ENCODE measurements around the gene WDR33.
"Not testable (repeated sequence)": the region's sequence is repeated elsewhere in the genome, so short reads cannot be mapped to it uniquely, and the experiment has no call there.

Gene WDR33

GRCh38 chr2:127762441-127762840 is 48.5 kb downstream of the WDR33 start:
- Mint-ChIP-seq H3K9me3 (no peaks in the 10 kb centered on the region), H3K4me3 (no peak overlapping the region), H3K27me3 (no peaks in the 10 kb centered on the region), H3K36me3 (peaks cover 60% of the 10 kb centered on the region), H3K4me1 (no peaks in the 10 kb centered on the region), H3K27ac (peak overlapping the region; percentile 48)
- no peak for ATAC-seq

DNA sequence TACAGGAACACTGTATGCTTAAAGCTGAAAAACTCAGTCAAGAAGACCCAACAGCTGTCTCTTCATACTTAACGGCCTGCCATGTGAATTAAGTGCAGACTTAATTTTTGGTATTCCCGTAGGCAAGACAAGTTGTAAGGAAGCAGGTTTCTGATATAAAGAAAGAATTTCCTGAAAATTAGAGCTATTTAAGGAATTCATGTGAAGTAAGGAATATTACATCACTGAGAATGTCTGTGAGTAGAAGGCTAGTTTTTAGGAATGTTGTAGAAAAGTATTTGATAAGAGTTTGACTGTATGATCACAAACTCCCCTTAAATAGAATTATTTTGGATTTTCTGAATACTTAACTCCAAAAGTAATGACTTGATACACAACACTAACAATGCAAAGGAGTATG is 51.0 kb downstream of the WDR33 start:
- H3K4me3 Mint-ChIP-seq: no peak overlapping the region
- H3K9me3 Mint-ChIP-seq: no peaks in the 10 kb centered on the region
- no peaks in the 10 kb centered on the region for H3K4me1 Mint-ChIP-seq
- no peak for ATAC-seq
- H3K27ac Mint-ChIP-seq: no peak overlapping the region
- H3K36me3 Mint-ChIP-seq: peaks cover 53% of the 10 kb centered on the region
- no peaks in the 10 kb centered on the region for H3K27me3 Mint-ChIP-seq

DNA sequence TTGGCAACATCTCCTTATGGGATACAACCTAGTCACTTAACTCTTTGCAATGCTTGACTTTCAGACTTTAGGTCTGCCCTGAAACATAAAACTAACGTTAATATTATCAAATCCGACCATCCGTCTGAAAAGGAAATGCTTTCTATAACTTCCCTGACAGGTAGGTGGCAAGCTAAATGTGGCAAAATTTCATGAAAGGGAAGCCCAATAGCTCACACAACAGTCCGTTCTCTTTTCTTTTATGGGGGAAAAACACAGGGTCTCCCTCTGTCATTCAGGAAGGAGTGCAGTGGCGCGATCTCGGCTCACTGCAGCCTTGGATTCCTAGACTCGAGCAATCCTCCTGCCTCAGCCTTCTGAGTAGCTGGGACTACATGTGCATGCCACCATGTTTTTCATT is 56.8 kb downstream of the WDR33 start:
- Mint-ChIP-seq H3K27ac (no peak overlapping the region), H3K4me1 (peaks cover 9% of the 10 kb centered on the region), H3K36me3 (peaks cover 27% of the 10 kb centered on the region), H3K9me3 (no peaks in the 10 kb centered on the region), H3K4me3 (no peak overlapping the region), H3K27me3 (no peaks in the 10 kb centered on the region)
- no peak for ATAC-seq

DNA sequence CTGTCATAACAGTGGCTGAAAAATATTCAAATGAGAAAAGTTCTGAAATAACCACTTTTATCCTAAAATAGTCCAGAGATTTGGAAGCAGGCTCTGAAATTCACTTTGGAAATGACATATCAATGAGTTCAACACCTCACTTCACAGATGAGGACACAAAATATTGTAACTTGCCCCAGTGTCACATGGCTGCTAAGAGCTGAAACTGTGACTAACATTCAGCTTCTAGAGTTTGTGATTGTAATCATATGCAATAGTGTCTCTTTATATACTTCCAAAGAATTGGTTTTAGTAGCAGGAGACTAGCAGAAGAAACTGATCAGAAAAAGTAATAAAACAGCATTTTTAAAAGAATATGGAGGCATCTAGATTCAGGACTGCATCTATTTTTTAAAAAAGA is 57.6 kb downstream of the WDR33 start:
- peaks cover 21% of the 10 kb centered on the region for H3K36me3 Mint-ChIP-seq
- H3K27ac Mint-ChIP-seq: no peak overlapping the region
- H3K4me1 Mint-ChIP-seq: peaks cover 11% of the 10 kb centered on the region
- H3K9me3 Mint-ChIP-seq: no peaks in the 10 kb centered on the region
- H3K4me3 Mint-ChIP-seq: no peak overlapping the region
- no peak for ATAC-seq
- H3K27me3 Mint-ChIP-seq: no peaks in the 10 kb centered on the region

DNA sequence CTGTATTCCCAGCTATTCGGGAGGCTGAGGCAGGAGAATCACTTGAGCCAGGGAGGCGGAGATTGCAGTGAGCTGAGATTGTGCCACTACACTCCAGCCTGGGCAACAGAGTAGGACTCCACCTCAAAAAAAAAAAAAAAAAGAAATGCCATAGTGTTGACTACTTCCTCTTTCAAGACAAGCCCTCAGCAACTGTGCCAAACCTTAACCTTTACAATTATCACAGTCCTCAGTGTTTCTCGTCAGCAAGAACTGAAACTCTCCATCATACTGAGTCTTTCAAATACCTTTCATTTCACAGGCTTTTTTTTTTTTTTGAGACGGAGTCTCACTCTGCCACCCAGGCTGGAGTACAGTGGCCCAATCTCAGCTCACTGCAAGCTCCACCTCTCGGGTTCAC is 61.4 kb downstream of the WDR33 start:
- Mint-ChIP-seq H3K36me3 (peaks cover 21% of the 10 kb centered on the region), H3K27ac (peak overlapping the region; percentile 81), H3K4me3 (peak overlapping the region; percentile 11), H3K4me1 (peaks cover 11% of the 10 kb centered on the region)
- ATAC-seq: peak; percentile 100
- H3K9me3 Mint-ChIP-seq, H3K27me3 Mint-ChIP-seq: not testable (repeated sequence)

DNA sequence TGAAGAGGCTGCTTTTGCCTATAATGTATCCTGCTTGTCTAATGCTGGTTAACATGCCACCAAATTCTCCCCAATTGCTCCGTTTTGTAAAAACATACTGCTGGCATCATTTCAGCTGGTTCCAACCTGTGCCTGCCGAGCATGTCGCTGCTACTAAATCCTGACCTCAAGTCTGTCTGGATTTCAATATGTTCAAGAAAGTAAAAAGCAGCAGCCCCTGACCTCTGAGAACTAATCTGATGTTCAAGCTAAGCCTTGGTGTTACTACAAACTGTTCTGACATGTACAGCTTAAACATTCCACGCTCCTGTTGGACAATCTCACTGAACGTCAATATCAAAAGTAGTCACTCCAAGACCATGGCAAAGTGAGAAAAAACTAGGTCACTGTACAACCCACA is 63.4 kb downstream of the WDR33 start:
- no peak for ATAC-seq
- Mint-ChIP-seq H3K36me3 (peaks cover 24% of the 10 kb centered on the region), H3K27ac (peak overlapping the region; percentile 35)

GRCh38 chr2:127743477-127744026 is 67.4 kb downstream of the WDR33 start:
- Mint-ChIP-seq H3K4me1 (peaks cover 11% of the 10 kb centered on the region), H3K4me3 (no peak overlapping the region), H3K27me3 (no peaks in the 10 kb centered on the region), H3K27ac (no peak overlapping the region), H3K9me3 (no peaks in the 10 kb centered on the region), H3K36me3 (peaks cover 41% of the 10 kb centered on the region)
- ATAC-seq: no peak

More for the DNA sequence above, 63.4 kb downstream of the WDR33 start:
- Mint-ChIP-seq H3K4me3 (no peak overlapping the region), H3K9me3 (no peaks in the 10 kb centered on the region), H3K4me1 (peaks cover 11% of the 10 kb centered on the region), H3K27me3 (no peaks in the 10 kb centered on the region)

DNA sequence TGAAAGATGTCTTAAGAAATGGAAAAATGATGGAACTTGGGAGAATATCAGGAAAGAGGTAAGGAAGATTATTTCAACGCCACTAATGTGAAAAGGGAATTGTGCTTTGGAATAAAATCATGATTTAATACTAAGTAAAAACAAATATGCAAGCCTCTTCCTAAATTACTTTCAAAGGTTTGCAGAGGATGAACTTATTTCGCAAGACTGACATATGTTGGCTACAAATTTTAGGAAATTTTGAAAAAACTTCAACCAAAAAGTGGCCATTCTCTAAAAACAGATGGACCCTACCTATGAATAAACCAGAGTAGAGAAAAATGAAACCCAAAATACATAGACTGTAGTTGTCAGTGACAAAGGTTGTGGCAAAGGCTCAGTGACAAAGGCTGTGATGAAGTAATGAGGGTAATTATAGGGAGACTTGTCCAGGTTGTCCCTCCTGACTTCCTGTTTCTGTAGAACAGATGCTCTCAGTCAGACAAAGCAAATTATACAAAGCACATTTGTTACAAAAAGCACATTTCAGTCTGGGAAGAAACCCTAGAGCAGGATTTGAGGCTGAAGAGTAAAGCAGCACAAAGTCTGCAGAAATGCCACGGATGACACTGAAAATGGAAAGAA is 70.2 kb downstream of the WDR33 start:
- Mint-ChIP-seq H3K9me3 (no peaks in the 10 kb centered on the region), H3K4me1 (peaks cover 11% of the 10 kb centered on the region), H3K36me3 (peaks cover 45% of the 10 kb centered on the region), H3K4me3 (no peak overlapping the region), H3K27ac (peak overlapping the region; percentile 3), H3K27me3 (no peaks in the 10 kb centered on the region)
- ATAC-seq: no peak

DNA sequence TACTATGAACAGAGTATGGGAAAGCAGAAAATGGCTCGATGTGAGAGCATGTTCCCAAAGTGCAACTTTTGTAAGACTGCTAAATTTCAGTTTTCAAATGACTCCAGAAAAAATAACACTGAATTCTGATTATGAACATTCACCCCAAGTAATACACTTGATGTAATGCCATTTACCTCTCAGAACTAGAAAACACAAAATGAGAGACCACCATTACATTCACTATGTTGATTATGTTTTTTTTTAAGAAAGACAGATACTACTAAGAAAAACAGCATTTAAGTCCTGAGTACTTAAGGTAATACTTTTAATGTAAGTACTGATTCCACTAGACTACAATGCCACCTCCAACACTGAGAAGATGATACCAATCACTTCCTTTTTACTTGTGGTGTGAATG is 71.2 kb downstream of the WDR33 start:
- no peak for ATAC-seq
- Mint-ChIP-seq H3K27me3 (no peaks in the 10 kb centered on the region), H3K4me3 (no peak overlapping the region), H3K27ac (no peak overlapping the region), H3K9me3 (no peaks in the 10 kb centered on the region), H3K4me1 (peaks cover 11% of the 10 kb centered on the region), H3K36me3 (peaks cover 42% of the 10 kb centered on the region)

DNA sequence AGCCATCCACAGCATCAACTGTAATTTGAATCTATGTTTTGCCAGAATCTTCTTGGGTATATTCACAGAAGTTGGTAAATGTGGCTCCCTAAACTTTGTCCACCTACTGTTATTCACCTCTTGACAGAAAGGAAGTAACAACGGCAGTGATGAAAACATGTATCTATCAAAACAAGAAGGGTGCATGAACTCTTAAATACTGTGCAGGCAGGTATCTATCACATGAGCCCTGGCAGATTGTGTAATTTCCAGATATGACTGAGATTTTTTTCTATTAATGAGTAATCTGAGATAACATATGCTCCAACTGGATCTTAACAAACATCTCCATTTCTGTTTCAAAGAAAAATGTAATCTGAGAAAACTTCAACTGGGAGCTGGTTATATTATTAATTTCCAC is 73.1 kb downstream of the WDR33 start:
- Mint-ChIP-seq H3K4me1 (peaks cover 11% of the 10 kb centered on the region), H3K4me3 (no peak overlapping the region), H3K36me3 (peaks cover 36% of the 10 kb centered on the region), H3K27me3 (no peaks in the 10 kb centered on the region), H3K9me3 (no peaks in the 10 kb centered on the region), H3K27ac (no peak overlapping the region)
- no peak for ATAC-seq

GRCh38 chr2:127735537-127736399 is 75.2 kb downstream of the WDR33 start:
- H3K36me3 Mint-ChIP-seq: peaks cover 31% of the 10 kb centered on the region
- no peak overlapping the region for H3K4me3 Mint-ChIP-seq
- H3K4me1 Mint-ChIP-seq: peaks cover under 1% of the 10 kb centered on the region
- H3K27me3 Mint-ChIP-seq: no peaks in the 10 kb centered on the region
- no peak for ATAC-seq
- H3K27ac Mint-ChIP-seq: no peak overlapping the region
- H3K9me3 Mint-ChIP-seq: no peaks in the 10 kb centered on the region

- no peak for ATAC-seq
- Mint-ChIP-seq H3K4me1 (no peaks in the 10 kb centered on the region), H3K27me3 (no peaks in the 10 kb centered on the region), H3K27ac (no peak overlapping the region), H3K4me3 (no peak overlapping the region), H3K9me3 (no peaks in the 10 kb centered on the region), H3K36me3 (peaks cover 31% of the 10 kb centered on the region)
Observed at GRCh38 chr2:127735044-127735443, 75.9 kb downstream of the WDR33 start.

- Mint-ChIP-seq H3K4me3 (no peak overlapping the region), H3K4me1 (no peaks in the 10 kb centered on the region), H3K27ac (no peak overlapping the region), H3K36me3 (peaks cover 28% of the 10 kb centered on the region), H3K9me3 (no peaks in the 10 kb centered on the region), H3K27me3 (no peaks in the 10 kb centered on the region)
- ATAC-seq: no peak
Observed at GRCh38 chr2:127733816-127734537, 77.0 kb downstream of the WDR33 start.

GRCh38 chr2:127733113-127733815 is 77.7 kb downstream of the WDR33 start:
- H3K27ac Mint-ChIP-seq: no peak overlapping the region
- no peak overlapping the region for H3K4me3 Mint-ChIP-seq
- H3K36me3 Mint-ChIP-seq: peaks cover 21% of the 10 kb centered on the region
- H3K27me3 Mint-ChIP-seq: no peaks in the 10 kb centered on the region
- no peaks in the 10 kb centered on the region for H3K4me1 Mint-ChIP-seq
- no peaks in the 10 kb centered on the region for H3K9me3 Mint-ChIP-seq
- ATAC-seq: no peak
